Heart right ventricle (tissue), 16 donors: ENCODE results near the gene WNT1. TPM values are rescaled to one million over a fixed set of nuclear protein-coding genes. Genes with fewer than 3 reads are reported as not detected.
A peak's percentile ranks its signal among the peaks of the same experiment; 100 is the strongest.

Experiments used
- ATAC-seq, 8 donors: fragments of 200-7000 bp; cut with Tn5 transposase; one replicate each; pipeline ENCODE4 v1.9.1; 2020; ENCODE audit warnings: mild to moderate bottlenecking in 8 of 8, moderate library complexity in 8 of 8, moderate number of reproducible peaks in 1 of 8
- DNase-seq, 2 donors: peaks; one replicate each; pipeline ENCODE4 v3.0.0-alpha.2; 2020
- H3K27ac ChIP-seq, 10 donors: fragments of 200-600 bp; sonication (generic) in 2 of 10; one replicate each; pipeline versions ENCODE4 v1.5.0 to v1.8.0; 2020 to 2022; ENCODE audit warnings: mild to moderate bottlenecking in 3 of 10
- H3K27me3 ChIP-seq, 7 donors: fragments of 200-600 bp; one replicate each; pipeline ENCODE4 v1.8.0; 2021 to 2022; ENCODE audit warnings: mild to moderate bottlenecking in 2 of 7
- H3K36me3 ChIP-seq, 9 donors: fragments of 200-600 bp; sonication (generic) in 1 of 9; one replicate each; pipeline versions ENCODE4 v1.5.0 to v1.8.0; 2020 to 2022; ENCODE audit warnings: mild to moderate bottlenecking in 2 of 9
- H3K4me1 ChIP-seq, 9 donors: fragments of 200-600 bp; sonication (generic) in 1 of 9; one replicate each; pipeline versions ENCODE4 v1.5.0 to v1.8.0; 2020 to 2022; ENCODE audit warnings: mild to moderate bottlenecking in 4 of 9
- H3K4me3 ChIP-seq, 10 donors: fragments of 200-600 bp; sonication (generic) in 2 of 10; one replicate each; pipeline versions ENCODE4 v1.5.0 to v1.8.0; 2020 to 2022; ENCODE audit warnings: mild to moderate bottlenecking in 7 of 10, moderate library complexity in 2 of 10
- H3K9me3 ChIP-seq, 11 donors: fragments of 200-600 bp in 10 of 11; sonication (generic) in 2 of 11; one replicate each; pipeline versions ENCODE4 v1.5.0 to v1.8.0; 2013 to 2022; ENCODE audit warnings: mild to moderate bottlenecking in 2 of 11, control low read depth in 1 of 11, moderate library complexity in 1 of 11
- CTCF ChIP-seq, 9 donors: fragments of 200-600 bp; sonication (generic) in 2 of 9; IDR thresholded peaks; one replicate each; pipeline versions ENCODE4 v1.5.0 to v1.8.0; 2021 to 2022; ENCODE audit warnings: antibody characterized with exemption in 9 of 9, mild to moderate bottlenecking in 5 of 9, moderate library complexity in 1 of 9
- WGBS, 2 donors: extraction: QIAGEN DNeasy Blood & Tissue Kit; methylation state at CpG; one replicate each; pipeline ENCODE4 v1.1.7; 2013; ENCODE audit warnings: inconsistent platforms in 1 of 2; 5-methylcytosine and 5-hydroxymethylcytosine counted together
- intact Hi-C, 10 donors: fragments of 100-400 bp; cut with DNase I; formaldehyde crosslinking; loops; one replicate each; pipeline versions ENCODE4 v1.11.1 to v1.14.2; 2022
- polyA plus RNA-seq, 2 donors: library from polyadenylated mRNA; stranded (reverse); fragments of 200-250 nt; gene quantifications; one replicate each; pipeline ENCODE4 v1.2.3, GENCODE V29; 2013
- total RNA-seq, 10 donors: library from RNA; stranded (reverse); fragmentation: NEBNext Ultra II Directional in 3 of 10; extraction: Animal tissue kit (Norgen Biotek cat#: 25700) in 3 of 10; gene quantifications; one replicate each; pipeline versions ENCODE4 v1.2.1 to v1.2.4, GENCODE V29; 2021 to 2023
- donor health status: Arrhythmogenic right ventricular cardiomyopathy.
- donor health status: ischemic (EF 13 %, LVEDD 7.1; RV severe dilation, severe dysfunction).
- donor health status: healthy with polysubstance abuse.
- donor health status: DM: no; HTN: yes; CAD: no.
- donor health status: DM: no; HTN: no; CAD: no.
- donor health status: ischemic (EF 25% LVEDD 6.9; RV normal size, moderate dysfunction).
- donor health status: ischemic (EF 25% LVEDD 5.7; RV mildly dilated, moderate dysfunction).
- donor health status: healthy.
- donor health status: DM: yes; HTN: yes; CAD: no.
- donor health status: Ischemic cardiomyopathy.
- donor health status: ischemic (EF 35%, LVEDD 5.7; RV mildly dilated, moderate dysfunction).
- donor health status: nonischemic (EF 11% LVEDD 7.7; RV severe dilation, severe dysfunction).
- donor health status: DM: yes; HTN: yes; CAD: no.
- donor health status: PGD.
- donor health status: ischemic (EF 29% LVEDD 5.4; RV normal size, mild dysfunction).
- donor health status: nonischemic (EF 23%, LVEDD 6.1; RV moderate dilation, normal function).

The WNT1 gene
- total and polyA plus RNA-seq, 12 donors = not detected

DNA sequence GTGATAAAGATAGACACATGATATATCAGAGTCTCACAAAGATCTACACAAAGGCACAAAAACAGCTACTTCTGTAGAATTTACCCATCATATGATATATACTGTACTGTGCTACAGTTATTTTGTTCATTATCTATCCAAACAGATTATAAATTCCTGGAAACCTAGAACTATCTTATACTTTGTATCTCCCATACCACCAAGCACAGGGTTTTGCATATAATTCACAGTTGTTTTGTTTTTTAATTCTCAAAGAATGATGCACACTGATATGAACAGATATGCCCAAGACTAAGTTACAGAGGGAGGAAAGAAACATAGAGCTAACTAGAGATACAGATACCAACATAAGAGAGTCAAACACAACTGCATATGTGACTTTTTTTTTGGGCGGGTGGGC is 37.1 kb downstream of the WNT1 start:
- WGBS, 2 donors = 87 to 96% methylated on average over 1 of the region's 1 CpG
- H3K36me3 ChIP-seq = peaks cover 0 to 39% (median 21%) of the 10 kb centered on the region in 9 donors
- no peak overlapping the region for H3K4me3 ChIP-seq
- H3K27ac ChIP-seq = no peak overlapping the region
- DNase-seq (no peak), ATAC-seq (no peak)
- intact Hi-C loops = no loop called here
- TF ChIP-seq CTCF (IDR thresholded peaks at IDR 0.05) = no peak
- H3K9me3 ChIP-seq = no peaks in the 10 kb centered on the region
- no peaks in the 10 kb centered on the region for H3K27me3 ChIP-seq
- H3K4me1 ChIP-seq = peaks cover 0 to 57% (median 37%) of the 10 kb centered on the region in 9 donors

GRCh38 chr12:49017891-49018260 is 39.8 kb downstream of the WNT1 start:
- no peak for TF ChIP-seq CTCF (IDR thresholded peaks at IDR 0.05)
- H3K27me3 ChIP-seq = no peaks in the 10 kb centered on the region
- H3K4me3 ChIP-seq = peak overlapping the region; percentile 56 to 92 (median 81)
- WGBS, 2 donors = 1% methylated on average over 8 of the region's 8 CpGs
- H3K4me1 ChIP-seq = peaks cover 0 to 57% (median 37%) of the 10 kb centered on the region in 9 donors
- intact Hi-C loops = loop anchor here in 2 of 10 donors (1.0 to 2.0 kb wide), 2 partner anchors 22 to 39 kb away; no protein-coding TSS in a partner anchor
- ATAC-seq (peak; percentile 35 to 74 (median 56)), DNase-seq (peak in 1 of 2 donors; percentile 68)
- H3K27ac ChIP-seq = peak overlapping the region; percentile 78 to 99 (median 96)
- peaks cover 0 to 39% (median 18%) of the 10 kb centered on the region in 9 donors for H3K36me3 ChIP-seq
- H3K9me3 ChIP-seq = no peaks in the 10 kb centered on the region

DNA sequence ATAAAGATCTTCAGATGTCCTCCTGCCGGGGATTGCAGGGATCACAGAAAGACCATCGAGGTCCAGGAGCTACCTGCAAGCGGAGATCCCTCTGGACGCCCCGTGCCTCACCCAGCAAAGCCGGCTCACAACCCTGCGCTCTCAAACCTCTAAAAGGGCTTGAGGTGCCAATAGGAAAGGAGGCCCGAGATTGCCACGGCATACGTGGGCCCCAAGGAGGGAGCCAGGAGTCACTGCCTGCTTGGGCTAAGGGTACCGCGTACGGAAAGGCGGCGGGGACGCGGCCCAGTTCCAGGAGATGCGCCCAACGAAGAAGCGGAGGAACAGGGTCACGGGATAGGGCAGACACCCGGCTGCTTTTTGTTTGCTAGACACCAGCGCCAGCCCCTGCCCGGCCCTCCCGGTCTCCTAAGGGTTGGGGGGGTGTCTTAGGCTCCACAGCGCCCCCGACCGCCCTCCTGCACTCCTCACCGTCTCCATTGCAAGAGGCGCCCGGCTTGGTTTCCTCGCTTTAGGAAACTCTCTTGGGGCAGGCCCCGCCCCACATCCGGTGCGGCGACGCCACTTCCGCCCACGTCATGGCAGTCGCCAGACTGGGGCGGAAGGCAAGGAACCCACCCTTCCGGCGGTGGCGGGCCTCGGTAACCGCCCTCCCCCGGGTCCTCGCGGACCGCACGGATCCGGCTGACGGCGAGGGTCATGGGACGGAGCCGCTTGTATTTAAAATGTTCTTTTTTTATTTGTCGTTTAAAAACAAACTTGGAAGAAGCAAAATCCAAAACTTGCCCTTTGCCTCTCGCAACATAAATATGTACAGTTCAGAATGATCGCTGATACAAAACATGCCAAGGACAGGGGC is 40.4 kb downstream of the WNT1 start, which contains the start of gene PRKAG1:
Gene PRKAG1 (minus strand): TSS at position 516 of the 859 bp plus-strand sequence. CDS start 36 bp downstream, at position 480.
- ATAC-seq = peak; percentile 93 to 97 (median 96)
- Histone ChIP-seq H3K27ac (peak within 1 kb of the TSS; percentile 78 to 99 (median 96)), H3K4me3 (peak within 1 kb of the TSS; percentile 56 to 92 (median 81)), H3K9me3 (no peaks in the 10 kb centered on the region), H3K27me3 (no peaks in the 10 kb centered on the region), H3K36me3 (peaks cover 0 to 41% (median 20%) of the 10 kb centered on the region in 9 donors), H3K4me1 (peaks cover 0 to 54% (median 37%) of the 10 kb centered on the region in 9 donors)
- intact Hi-C loops = loop anchor here in 2 of 10 donors (1.0 to 2.0 kb wide), 2 partner anchors 22 to 38 kb away; no protein-coding TSS in a partner anchor
- peak in 8 of 9 donors; percentile 22 to 69 (median 55) for TF ChIP-seq CTCF (IDR thresholded peaks at IDR 0.05)
- WGBS, 2 donors = 0 to 1% methylated on average over 59 of the region's 59 CpGs
- peak; percentile 96 for DNase-seq

GRCh38 chr12:49019120-49019430 is 41.0 kb downstream of the WNT1 start:
- no peaks in the 10 kb centered on the region for H3K9me3 ChIP-seq
- ATAC-seq = peak; percentile 4 to 16 (median 13)
- H3K4me3 ChIP-seq = peak overlapping the region; percentile 16 to 92 (median 81)
- no peak for TF ChIP-seq CTCF (IDR thresholded peaks at IDR 0.05)
- peak overlapping the region; percentile 78 to 99 (median 96) for H3K27ac ChIP-seq
- no peaks in the 10 kb centered on the region for H3K27me3 ChIP-seq
- intact Hi-C loops = loop anchor here in 1 of 10 donors (2.0 kb wide), 1 partner anchor 38 kb away; no protein-coding TSS in a partner anchor
- H3K4me1 ChIP-seq = peaks cover 0 to 51% (median 32%) of the 10 kb centered on the region in 9 donors
- no peak for DNase-seq
- H3K36me3 ChIP-seq = peaks cover 0 to 46% (median 22%) of the 10 kb centered on the region in 9 donors
- 7 to 8% methylated on average over 8 of the region's 8 CpGs for WGBS, 2 donors
